Uterus (tissue), 2 donors: Measurements from ENCODE around the gene PCDHGB2.
"Not testable (repeated sequence)": the region's sequence is repeated elsewhere in the genome, so short reads cannot be mapped to it uniquely, and the experiment has no call there.

Source experiments
- POLR2A ChIP-seq, 2 donors: fragments of 450-650 bp; IDR thresholded peaks; one replicate each; pipeline ENCODE4 v1.6.1; 2016; ENCODE audit warnings: antibody characterized with exemption in 2 of 2, mild to moderate bottlenecking in 1 of 2, moderate library complexity in 1 of 2
- TF ChIP-seq, protein P1 (sequence below), 4 experiments: fragments of 200-600 bp in 2 of 4; fragments of 450-650 bp in 2 of 4; sonication (generic) in 2 of 4; IDR thresholded peaks; one replicate each; pipeline ENCODE4 v1.5.1; 2016 to 2019; ENCODE audit warnings: antibody characterized with exemption in 4 of 4, mild to moderate bottlenecking in 2 of 4, moderate library complexity in 1 of 4

DNA sequence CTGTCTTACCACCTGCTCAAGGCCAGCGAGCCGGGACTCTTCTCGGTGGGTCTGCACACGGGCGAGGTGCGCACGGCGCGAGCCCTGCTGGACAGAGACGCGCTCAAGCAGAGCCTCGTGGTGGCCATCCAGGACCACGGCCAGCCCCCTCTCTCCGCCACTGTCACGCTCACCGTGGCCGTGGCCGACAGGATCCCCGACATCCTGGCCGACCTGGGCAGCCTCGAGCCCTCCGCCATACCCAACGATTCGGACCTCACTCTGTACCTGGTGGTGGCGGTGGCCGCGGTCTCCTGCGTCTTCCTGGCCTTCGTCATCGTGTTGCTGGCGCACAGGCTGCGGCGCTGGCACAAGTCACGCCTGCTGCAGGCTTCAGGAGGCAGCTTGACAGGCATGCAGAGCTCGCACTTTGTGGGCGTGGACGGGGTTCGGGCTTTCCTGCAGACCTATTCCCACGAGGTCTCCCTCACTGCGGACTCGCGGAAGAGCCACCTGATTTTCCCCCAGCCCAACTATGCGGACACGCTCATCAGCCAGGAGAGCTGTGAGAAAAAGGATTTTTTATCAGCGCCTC is 18.9 kb upstream of the PCDHGB2 start:
- TF ChIP-seq, protein P1, sequence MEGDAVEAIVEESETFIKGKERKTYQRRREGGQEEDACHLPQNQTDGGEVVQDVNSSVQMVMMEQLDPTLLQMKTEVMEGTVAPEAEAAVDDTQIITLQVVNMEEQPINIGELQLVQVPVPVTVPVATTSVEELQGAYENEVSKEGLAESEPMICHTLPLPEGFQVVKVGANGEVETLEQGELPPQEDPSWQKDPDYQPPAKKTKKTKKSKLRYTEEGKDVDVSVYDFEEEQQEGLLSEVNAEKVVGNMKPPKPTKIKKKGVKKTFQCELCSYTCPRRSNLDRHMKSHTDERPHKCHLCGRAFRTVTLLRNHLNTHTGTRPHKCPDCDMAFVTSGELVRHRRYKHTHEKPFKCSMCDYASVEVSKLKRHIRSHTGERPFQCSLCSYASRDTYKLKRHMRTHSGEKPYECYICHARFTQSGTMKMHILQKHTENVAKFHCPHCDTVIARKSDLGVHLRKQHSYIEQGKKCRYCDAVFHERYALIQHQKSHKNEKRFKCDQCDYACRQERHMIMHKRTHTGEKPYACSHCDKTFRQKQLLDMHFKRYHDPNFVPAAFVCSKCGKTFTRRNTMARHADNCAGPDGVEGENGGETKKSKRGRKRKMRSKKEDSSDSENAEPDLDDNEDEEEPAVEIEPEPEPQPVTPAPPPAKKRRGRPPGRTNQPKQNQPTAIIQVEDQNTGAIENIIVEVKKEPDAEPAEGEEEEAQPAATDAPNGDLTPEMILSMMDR (IDR thresholded peaks at IDR 0.05): not testable (repeated sequence)
- TF ChIP-seq POLR2A (IDR thresholded peaks at IDR 0.05): not testable (repeated sequence)
